IPS-20b (cell line): ENCODE measurements around the gene KDM6A.
"Not testable (repeated sequence)": the region's sequence is repeated elsewhere in the genome, so short reads cannot be mapped to it uniquely, and the experiment has no call there.

Experiments
- H3K27ac ChIP-seq: one replicate; pipeline ENCODE4 v1.5.1; 2013; ENCODE audit warnings: low read length
- H3K27me3 ChIP-seq: 2 replicates; pipeline ENCODE4 v1.6.1; 2013; ENCODE audit warnings: mild to moderate bottlenecking, low read length, inconsistent platforms; ENCODE audit not compliant: insufficient read depth
- H3K36me3 ChIP-seq: 2 replicates; pipeline ENCODE4 v1.6.1; 2013; ENCODE audit warnings: low read depth, mild to moderate bottlenecking, inconsistent platforms, low read length, moderate library complexity; ENCODE audit not compliant: insufficient read depth
- H3K4me1 ChIP-seq: 2 replicates; pipeline ENCODE4 v1.6.1; 2013; ENCODE audit warnings: mild to moderate bottlenecking, control low read depth, inconsistent platforms, low read length, moderate library complexity; ENCODE audit not compliant: insufficient read depth
- H3K4me3 ChIP-seq: 2 replicates; pipeline ENCODE4 v1.5.1; 2013; ENCODE audit warnings: mild to moderate bottlenecking, low read length, inconsistent platforms
- H3K9ac ChIP-seq: 2 replicates; pipeline ENCODE4 v1.6.1; 2013; ENCODE audit warnings: low read depth, mild to moderate bottlenecking, inconsistent platforms, low read length, moderate library complexity
- H3K9me3 ChIP-seq: 2 replicates; pipeline ENCODE4 v1.6.1; 2013; ENCODE audit warnings: mild to moderate bottlenecking, low read depth, low read length, inconsistent platforms; ENCODE audit not compliant: insufficient read depth

The KDM6A gene

GRCh38 chrX:45017946-45018345, 145.0 kb downstream of the KDM6A start:
- Histone ChIP-seq H3K27me3 (no peaks in the 10 kb centered on the region), H3K4me1 (peaks cover 10% of the 10 kb centered on the region; the same call in 1 of the 2 replicates), H3K27ac (no peak overlapping the region), H3K9ac (no peak overlapping the region), H3K36me3 (no peaks in the 10 kb centered on the region; the same call in 1 of the 2 replicates), H3K9me3 (no peaks in the 10 kb centered on the region), H3K4me3 (no peak overlapping the region)

DNA sequence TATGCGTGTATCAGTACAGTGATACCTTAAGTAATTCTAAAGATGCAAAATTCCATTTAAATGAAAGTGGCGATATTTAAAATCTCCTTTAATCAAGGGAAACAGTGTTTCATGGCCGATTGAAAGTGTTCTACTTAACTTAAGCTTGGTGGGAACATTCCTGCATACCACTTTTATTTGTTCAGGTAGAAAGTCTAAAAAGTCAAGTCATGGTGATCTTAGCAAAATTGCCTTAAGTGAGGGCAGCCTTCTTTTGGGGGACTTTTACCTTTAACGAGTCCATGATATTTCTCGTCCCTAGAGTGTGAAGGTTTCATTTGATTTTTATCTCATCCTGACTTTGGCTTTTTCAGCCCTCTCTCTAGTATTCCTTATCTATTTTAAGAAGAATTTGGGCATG, 149.2 kb downstream of the KDM6A start:
- Histone ChIP-seq H3K9me3 (no peaks in the 10 kb centered on the region), H3K27me3 (no peaks in the 10 kb centered on the region), H3K4me1 (peaks cover 10% of the 10 kb centered on the region; the same call in 1 of the 2 replicates), H3K4me3 (no peak overlapping the region), H3K36me3 (no peaks in the 10 kb centered on the region; the same call in 1 of the 2 replicates), H3K9ac (no peak overlapping the region), H3K27ac (no peak overlapping the region)

- Histone ChIP-seq H3K4me1 (peaks cover 10% of the 10 kb centered on the region; the same call in 1 of the 2 replicates), H3K4me3 (no peak overlapping the region), H3K9ac (no peak overlapping the region)
Measured at GRCh38 chrX:45024501-45024900, 151.5 kb downstream of the KDM6A start.

GRCh38 chrX:45026036-45026435, 153.0 kb downstream of the KDM6A start:
- H3K4me3 ChIP-seq = no peak overlapping the region
- H3K27me3 ChIP-seq = no peaks in the 10 kb centered on the region
- H3K36me3 ChIP-seq = no peaks in the 10 kb centered on the region
- no peak overlapping the region for H3K9ac ChIP-seq
- peaks cover 6% of the 10 kb centered on the region; the same call in 1 of the 2 replicates for H3K4me1 ChIP-seq
- H3K27ac ChIP-seq = no peak overlapping the region
- H3K9me3 ChIP-seq = no peaks in the 10 kb centered on the region

More at GRCh38 chrX:45024501-45024900, 151.5 kb downstream of the KDM6A start:
- Histone ChIP-seq H3K27me3 (no peaks in the 10 kb centered on the region), H3K9me3 (no peaks in the 10 kb centered on the region), H3K27ac (no peak overlapping the region), H3K36me3 (no peaks in the 10 kb centered on the region)

GRCh38 chrX:45031830-45032378, 158.9 kb downstream of the KDM6A start:
- Histone ChIP-seq H3K4me1 (no peaks in the 10 kb centered on the region; the same call in 1 of the 2 replicates), H3K27me3 (no peaks in the 10 kb centered on the region), H3K9ac (no peak overlapping the region), H3K36me3 (no peaks in the 10 kb centered on the region; the same call in 1 of the 2 replicates), H3K9me3 (no peaks in the 10 kb centered on the region), H3K27ac (no peak overlapping the region), H3K4me3 (no peak overlapping the region)

GRCh38 chrX:45035071-45035470, 162.1 kb downstream of the KDM6A start:
- no peak overlapping the region for H3K4me3 ChIP-seq
- H3K9me3 ChIP-seq = no peaks in the 10 kb centered on the region; the same call in 1 of the 2 replicates
- H3K27ac ChIP-seq = no peak overlapping the region
- no peak overlapping the region for H3K9ac ChIP-seq
- peaks cover 14% of the 10 kb centered on the region; the same call in 1 of the 2 replicates for H3K36me3 ChIP-seq
- no peaks in the 10 kb centered on the region; the same call in 1 of the 2 replicates for H3K4me1 ChIP-seq
- H3K27me3 ChIP-seq = no peaks in the 10 kb centered on the region

- no peak overlapping the region for H3K27ac ChIP-seq
- H3K9ac ChIP-seq = no peak overlapping the region
- H3K36me3 ChIP-seq = peaks cover 14% of the 10 kb centered on the region; the same call in 1 of the 2 replicates
- H3K4me3 ChIP-seq = no peak overlapping the region
- H3K4me1 ChIP-seq = no peaks in the 10 kb centered on the region; the same call in 1 of the 2 replicates
- H3K9me3 ChIP-seq = no peaks in the 10 kb centered on the region; the same call in 1 of the 2 replicates
- no peaks in the 10 kb centered on the region for H3K27me3 ChIP-seq
Measured at GRCh38 chrX:45036161-45036560, 163.2 kb downstream of the KDM6A start.

- H3K27me3 ChIP-seq, H3K4me3 ChIP-seq, H3K9me3 ChIP-seq, H3K9ac ChIP-seq, H3K27ac ChIP-seq, H3K4me1 ChIP-seq: not testable (repeated sequence)
- peaks cover 14% of the 10 kb centered on the region; the same call in 1 of the 2 replicates for H3K36me3 ChIP-seq
Measured at GRCh38 chrX:45040137-45040536, 167.1 kb downstream of the KDM6A start.

- H3K9me3 ChIP-seq = no peaks in the 10 kb centered on the region
Measured at GRCh38 chrX:45046417-45046816, 173.4 kb downstream of the KDM6A start.

GRCh38 chrX:45050558-45050957, 177.6 kb downstream of the KDM6A start:
- Histone ChIP-seq H3K27ac (no peak overlapping the region), H3K27me3 (no peaks in the 10 kb centered on the region), H3K36me3 (peaks cover 25% of the 10 kb centered on the region; the same call in 1 of the 2 replicates), H3K9ac (no peak overlapping the region), H3K9me3 (no peaks in the 10 kb centered on the region), H3K4me1 (no peaks in the 10 kb centered on the region), H3K4me3 (no peak overlapping the region)

More at GRCh38 chrX:45046417-45046816, 173.4 kb downstream of the KDM6A start:
- Histone ChIP-seq H3K27ac (no peak overlapping the region), H3K4me3 (no peak overlapping the region), H3K9ac (no peak overlapping the region), H3K36me3 (peaks cover 2% of the 10 kb centered on the region; the same call in 1 of the 2 replicates), H3K4me1 (no peaks in the 10 kb centered on the region), H3K27me3 (no peaks in the 10 kb centered on the region)

- no peak overlapping the region for H3K9ac ChIP-seq
- H3K4me3 ChIP-seq = no peak overlapping the region
- no peaks in the 10 kb centered on the region for H3K27me3 ChIP-seq
- no peaks in the 10 kb centered on the region for H3K9me3 ChIP-seq
- peaks cover 74% of the 10 kb centered on the region for H3K36me3 ChIP-seq
- no peaks in the 10 kb centered on the region for H3K4me1 ChIP-seq
- no peak overlapping the region for H3K27ac ChIP-seq
Measured at GRCh38 chrX:45056428-45057145, 183.6 kb downstream of the KDM6A start.

GRCh38 chrX:45059906-45060305, 186.9 kb downstream of the KDM6A start:
- H3K36me3 ChIP-seq = peaks cover 85% of the 10 kb centered on the region
- H3K27me3 ChIP-seq, H3K9me3 ChIP-seq, H3K9ac ChIP-seq, H3K4me1 ChIP-seq, H3K4me3 ChIP-seq, H3K27ac ChIP-seq: not testable (repeated sequence)
